SK-N-DZ (cell line): ENCODE results near the gene ELFN1.

Experiments used
- DNase-seq: peaks from one replicate; pipeline ENCODE4 v3.0.0-alpha.2; 2015; ENCODE audit warnings: low spot score

The ELFN1 gene

DNA sequence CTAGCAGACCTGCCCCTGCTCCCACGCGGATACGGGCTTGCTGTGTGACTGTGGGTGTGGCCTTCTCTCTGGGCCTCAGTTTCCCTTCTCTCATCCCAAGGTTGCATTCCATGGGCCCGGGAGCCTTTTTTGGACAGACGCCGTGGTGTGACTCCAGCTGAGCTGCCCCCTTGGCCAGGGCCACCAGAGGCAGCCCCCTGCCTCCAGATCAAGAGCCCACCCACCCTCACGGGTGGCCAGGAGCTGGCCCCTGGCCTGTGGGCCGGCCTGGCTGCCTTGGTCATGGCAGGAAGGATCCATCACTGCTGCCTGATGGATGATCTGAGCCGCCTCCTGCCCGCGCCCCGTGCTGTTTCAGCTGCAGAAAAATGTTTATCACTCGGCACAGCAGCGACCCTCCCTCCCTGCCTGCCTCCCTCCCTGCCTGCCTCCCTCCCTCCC lies 27.8 kb upstream of the ELFN1 start:
- no peak for DNase-seq

DNA sequence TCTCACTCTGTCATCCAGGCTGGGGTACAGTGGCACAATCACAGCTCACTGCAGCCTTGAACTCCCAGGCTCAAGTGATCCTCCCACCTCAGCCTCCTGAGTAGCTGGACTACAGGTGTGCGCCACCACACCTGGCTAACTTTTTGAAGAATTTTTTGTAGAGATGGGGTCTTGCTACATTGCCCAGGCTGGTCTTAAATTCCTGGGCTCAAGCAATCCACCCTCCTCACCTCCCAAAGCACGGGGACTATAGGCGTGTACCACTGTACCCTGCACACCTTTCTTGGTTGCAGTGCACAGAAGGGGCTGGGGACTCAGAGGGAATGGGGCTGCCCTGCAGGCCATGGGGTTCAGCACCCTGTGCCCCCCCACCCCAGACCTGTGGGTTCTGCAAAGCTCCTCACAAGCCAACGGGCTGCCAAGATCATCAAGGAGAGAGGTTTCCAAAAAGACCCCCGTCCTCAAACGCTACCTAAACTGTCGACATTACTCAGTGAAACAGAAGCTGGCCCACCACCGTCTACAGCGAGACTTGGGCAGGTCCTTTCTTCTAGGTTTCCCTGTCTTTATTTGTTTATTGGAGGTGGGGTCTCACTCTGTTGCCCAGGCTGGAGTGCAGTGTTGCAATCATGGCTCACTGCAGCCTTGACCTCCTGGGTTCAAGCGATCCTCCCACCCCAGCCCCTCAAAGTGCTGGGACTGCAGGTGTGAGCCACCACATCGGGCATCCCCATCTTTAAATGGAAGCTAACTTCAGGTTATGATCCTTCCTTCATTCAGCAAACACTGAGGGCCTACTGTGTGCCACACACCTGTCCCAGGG lies 26.6 kb upstream of the ELFN1 start:
- no peak for DNase-seq

DNA sequence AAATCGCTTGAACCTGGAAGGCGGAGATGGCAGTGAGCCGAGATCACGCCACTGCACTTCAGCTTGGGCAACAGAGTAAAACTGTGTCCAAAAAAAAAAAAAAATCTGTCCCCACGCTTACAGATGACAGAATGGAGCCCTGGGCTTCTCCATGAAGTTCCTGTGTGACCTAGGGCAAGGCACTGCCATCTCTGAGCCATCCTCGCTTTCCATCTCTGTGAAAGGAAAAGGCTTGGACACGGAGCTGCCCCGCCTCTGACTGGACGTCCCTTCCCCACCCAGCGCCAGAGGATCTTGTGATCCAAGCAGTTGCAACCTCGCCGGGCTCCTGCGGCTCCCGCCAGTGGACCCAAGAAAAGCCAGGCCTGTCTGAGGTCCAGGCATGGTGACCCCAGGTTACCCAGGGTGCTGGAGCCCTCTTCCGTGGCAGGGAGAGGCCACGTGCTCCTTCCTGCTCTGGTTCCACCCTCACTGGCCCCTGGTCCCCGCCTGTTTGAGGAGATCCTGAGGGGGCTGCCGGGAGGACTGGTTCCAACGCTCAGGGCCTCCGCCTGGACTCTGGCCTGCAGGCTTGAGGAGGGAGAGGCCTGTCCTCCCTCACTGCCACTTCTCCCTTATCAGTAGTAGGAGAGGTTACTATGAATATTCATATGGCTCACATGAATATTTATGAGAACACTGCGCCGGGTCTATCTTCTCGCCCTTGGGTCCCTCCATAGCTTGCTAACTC lies 25.6 kb upstream of the ELFN1 start:
- DNase-seq: no peak

DNA sequence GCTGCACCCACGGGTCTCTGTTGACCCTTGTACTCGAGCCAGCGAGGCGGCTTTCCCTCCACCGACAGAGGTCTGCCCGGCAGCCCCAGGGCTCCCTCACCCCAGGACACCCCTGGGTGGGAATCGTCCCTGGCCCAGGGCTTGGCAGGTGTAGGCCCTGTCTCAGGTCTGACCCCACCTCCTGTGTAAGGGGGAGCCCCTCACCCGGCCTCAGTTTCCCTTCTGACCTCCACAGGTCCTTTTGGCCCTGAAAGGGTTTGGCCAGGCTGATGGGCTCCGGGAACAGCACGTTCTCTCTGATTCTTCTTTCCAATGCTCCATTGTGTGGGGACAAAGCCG lies 25.0 kb upstream of the ELFN1 start:
- no peak for DNase-seq

DNA sequence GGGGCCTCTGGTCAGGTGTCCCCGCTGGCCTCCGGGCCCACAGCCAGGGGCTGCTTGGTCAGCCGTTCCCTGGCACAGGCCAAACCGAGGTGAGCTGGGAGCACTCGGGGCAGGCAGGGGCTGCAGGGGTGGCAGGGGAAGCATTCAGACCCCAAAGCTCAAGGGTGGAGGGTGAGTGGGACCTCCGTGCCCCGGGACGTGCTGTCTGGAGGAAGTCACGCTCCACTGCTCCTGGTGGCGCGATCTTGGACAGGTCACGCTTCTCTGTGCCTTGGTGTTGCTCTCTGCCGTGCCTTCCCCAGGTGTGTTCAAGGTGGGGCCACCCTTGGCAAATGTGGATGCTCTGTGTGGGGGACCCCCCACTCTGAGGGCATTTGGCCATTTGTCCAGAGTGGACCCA lies 24.6 kb upstream of the ELFN1 start:
- no peak for DNase-seq

GRCh38 chr7:1646391-1646790 lies 23.7 kb upstream of the ELFN1 start:
- peak; percentile 27 for DNase-seq

DNA sequence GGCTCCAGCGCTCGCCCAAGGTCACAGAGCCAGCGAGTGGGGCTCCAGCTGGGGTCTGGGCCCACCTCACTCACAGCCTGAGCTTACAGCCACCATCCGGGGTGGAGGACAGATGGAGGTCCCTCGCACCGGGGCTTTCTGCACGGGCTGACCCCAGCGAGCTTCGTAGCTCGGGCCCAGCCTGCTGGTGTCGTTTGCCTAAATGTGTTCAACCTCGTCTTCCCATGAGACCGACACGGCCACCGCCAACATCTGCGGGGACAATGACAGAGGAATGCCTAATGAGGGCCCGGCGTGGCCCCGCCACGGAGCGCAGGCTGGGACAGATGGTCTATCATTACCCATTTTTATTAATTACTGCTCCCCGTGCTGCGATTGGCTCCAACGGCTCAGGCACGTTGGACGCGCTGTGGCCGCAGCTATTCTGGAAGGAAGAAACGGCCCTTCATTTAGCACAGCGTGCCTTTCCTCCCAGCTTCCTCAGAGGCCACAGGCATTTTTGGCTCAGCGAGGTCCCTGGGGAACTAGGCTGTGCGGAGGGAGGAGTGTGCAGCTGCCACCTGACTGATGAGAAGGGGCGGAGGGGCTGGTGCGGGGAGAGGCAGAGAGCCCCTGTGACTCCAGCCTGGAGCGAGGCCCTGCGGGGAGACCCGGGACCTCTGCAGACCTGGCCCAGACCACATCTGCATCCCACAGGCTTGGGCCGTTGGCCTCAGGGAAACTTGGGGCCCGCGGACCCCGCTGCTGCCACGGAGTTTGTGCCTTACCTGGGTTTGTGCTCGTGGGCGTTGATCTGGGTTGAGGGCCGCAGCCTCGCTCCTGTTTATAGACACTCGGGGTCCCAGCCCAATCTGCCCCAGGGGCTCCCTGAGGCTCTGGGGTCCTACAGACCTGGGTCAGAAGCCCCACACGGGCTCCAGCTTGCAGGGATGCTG lies 22.9 kb upstream of the ELFN1 start:
- DNase-seq: peak; percentile 85

DNA sequence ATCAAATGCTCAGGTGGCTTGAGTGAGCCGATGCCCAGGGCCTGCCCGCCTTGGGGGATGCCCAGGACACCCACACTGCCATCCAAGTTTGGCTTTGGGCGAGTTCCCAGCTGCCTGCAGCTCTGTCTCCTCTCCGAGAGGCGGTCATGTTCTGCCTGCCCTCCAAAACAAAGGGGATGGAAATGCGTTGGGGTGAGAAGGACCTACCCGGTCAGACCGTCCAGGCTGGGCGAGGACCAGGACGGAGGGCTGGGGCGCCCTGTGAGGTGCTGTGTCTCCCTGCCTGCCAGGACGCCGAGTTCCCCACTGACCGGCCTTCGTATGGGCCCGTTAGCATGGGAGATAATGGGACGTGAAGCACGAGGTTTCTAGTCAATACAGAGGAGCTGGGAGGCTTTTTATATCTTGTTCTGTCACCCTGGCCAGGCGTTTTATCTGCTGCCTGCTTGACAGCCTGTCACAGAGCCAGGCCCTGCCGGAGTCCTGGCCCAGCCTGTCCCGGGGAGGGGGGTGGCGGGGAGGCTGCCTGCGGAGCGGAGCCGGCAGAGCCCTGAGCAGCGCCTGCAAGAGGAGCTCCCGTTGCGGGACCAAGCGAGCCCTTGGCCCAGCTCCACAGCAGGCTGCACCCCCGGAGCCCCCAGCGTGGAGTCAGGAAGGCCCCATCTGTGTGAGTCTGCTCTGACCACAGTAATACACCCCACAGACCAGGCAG lies 22.0 kb upstream of the ELFN1 start:
- DNase-seq: peak; percentile 69

GRCh38 chr7:1649751-1650326 lies 20.2 kb upstream of the ELFN1 start:
- no peak for DNase-seq

DNA sequence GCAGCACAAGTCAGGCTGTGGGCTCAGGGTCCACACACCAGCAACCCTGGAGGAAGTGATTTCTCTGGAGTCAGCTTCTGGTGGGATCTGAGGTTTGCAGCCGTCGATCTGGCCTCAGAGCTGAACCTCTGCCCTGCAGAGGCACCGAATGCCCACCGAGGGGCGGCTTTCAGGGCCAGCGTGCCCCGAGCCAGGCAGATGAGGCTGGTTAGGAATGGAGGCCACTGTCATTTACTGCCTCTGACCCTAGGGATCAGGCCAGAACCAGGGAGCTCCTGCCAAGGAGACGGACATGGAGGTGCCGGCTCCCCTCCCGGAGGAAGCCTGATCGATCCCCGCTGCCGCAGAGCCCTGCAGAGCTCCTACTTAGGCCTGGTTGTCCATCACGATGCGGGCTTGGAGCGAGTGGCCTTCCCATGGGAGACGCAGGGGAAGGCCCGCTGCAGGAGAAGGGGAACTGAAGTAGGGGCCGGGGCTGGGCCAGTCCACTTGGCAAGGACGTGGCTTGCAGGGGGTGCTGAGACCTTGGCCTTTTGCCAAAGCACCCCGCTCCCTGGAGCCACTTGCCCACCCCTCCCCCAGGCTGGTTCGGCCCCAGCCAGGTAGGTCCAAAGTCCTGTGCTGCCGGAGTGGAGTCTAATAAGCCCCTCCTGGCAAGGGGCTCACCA lies 19.6 kb upstream of the ELFN1 start:
- no peak for DNase-seq

DNA sequence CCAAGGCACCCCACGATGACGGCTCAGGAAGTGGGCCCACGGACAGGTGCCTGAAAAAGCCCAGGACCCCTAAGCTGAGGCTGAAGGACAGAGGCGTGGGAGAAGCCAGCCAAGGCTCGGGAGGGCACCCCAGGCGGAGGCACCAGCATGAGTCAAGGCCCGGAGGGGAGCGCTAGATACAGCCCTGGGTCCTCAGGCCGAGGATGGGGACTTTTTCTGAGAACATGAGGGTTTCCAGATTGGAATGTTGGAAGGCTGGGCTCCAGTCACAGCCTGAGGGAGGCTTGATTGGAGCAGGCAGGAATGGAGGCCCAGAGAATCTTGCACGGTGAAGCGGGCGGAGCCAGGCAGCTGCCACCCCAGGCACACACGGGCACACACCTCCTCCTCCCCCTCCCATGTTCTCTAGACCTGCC lies 19.0 kb upstream of the ELFN1 start:
- no peak for DNase-seq

DNA sequence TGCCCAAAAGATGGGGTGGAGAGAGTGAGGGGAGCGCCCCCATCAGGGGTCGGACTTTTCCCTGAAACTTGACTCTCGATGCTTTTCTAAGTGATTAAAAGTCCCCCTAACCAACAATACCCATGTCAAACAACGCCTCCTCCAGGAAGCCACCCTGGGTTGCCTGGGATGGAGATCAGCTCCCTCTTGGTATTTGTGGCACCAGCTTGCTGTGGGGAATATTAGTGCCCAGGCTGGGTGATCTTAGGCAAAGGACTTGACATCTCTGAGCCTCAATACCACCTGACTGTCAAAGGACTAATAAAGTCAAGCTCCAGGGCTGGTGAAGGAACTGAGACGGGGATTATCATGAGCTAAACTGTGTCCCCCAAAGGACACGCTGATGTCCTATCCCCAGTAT lies 18.2 kb upstream of the ELFN1 start:
- no peak for DNase-seq

- no peak for DNase-seq
Observed at GRCh38 chr7:1653500-1653899, 16.6 kb upstream of the ELFN1 start.

- no peak for DNase-seq
Observed at GRCh38 chr7:1654111-1654510, 16.0 kb upstream of the ELFN1 start.

DNA sequence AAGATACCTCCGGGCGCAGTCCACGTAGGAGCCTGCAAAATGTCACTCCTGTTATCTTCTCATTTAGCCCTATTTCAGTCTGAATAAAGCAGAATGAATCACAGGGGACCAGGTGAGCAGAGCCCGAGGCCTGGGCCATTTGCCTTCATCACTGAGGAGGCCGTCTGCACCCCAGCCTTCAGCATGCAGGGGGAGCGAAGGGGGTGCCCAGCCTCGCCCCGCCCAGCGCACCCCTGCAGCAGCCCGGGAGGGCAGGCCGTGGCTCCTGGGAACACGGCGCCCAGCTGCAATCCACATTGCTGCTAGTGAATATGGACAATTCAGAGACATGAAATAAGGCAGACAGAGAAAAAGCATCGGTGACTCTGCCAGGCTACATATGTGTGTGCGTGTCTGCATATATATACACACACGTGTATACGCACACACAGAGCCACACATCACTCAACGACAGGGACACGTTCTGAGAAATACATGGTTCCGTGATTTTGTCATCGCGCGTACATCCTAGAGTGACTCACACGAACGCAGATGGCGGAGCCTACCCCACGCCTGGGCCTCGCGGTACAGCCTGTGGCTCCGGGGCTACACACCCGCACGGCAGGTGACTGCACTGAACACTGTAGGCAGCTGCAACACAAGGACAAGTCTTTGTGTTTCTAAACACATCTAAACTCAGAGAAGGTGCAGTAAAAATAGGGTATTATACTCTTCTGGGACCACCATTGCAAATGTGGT lies 15.2 kb upstream of the ELFN1 start:
- DNase-seq: peak; percentile 44

- DNase-seq: no peak
Observed at GRCh38 chr7:1659696-1660095, 10.4 kb upstream of the ELFN1 start.

DNA sequence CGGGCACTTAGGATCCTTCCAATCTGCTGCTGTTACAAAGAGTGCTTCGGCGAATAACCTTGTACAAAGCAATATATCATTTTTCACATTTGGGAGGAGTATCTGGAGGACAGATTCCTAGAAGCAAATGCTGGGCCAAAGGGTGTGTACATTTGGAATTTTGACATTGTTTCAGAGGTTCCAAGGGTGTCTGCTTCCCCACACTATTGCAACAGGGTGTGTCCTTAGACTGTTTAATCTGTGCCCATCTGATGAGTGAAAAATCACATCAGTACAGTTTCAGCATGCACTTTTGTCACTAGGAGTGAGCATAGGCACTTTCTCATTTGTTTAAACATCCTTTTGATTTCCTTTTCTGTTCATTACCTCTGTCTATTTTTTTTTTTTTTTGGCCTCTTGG lies 8.6 kb upstream of the ELFN1 start:
- no peak for DNase-seq

GRCh38 chr7:1662101-1662500 lies 8.0 kb upstream of the ELFN1 start:
- DNase-seq: no peak

- DNase-seq: no peak
Observed at GRCh38 chr7:1662767-1663166, 7.3 kb upstream of the ELFN1 start.

DNA sequence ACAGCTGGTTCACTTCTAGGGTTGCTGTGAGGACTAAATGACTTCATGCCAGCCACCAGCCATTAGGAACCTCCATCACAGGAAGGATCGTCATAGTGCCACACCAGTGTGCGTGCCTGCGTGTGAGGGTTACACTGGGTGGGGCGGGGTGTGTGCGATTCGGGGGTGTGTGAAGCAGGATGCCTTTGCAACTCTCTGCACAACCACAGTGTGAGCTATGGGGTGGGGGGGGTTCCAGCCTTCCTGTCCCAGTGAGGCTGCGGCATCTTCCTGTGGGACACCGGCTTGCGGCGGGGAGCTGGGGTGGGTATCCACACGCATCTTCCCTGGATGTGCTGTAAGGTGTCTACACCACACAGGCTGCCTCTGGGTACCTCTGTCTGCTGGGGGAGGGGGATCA lies 6.9 kb upstream of the ELFN1 start:
- no peak for DNase-seq
